Stimulated activated CD8-positive, alpha-beta memory T cell treated with anti-CD3 and anti-CD28 coated beads, Interleukin-2, amount 100 ng/mL, for 48 hours (primary cell): Measurements from ENCODE around the gene MKS1.

Experiments used
- DNase-seq, 2 donors: peaks; one replicate each; pipeline ENCODE4 v3.0.0-alpha.2; 2020; ENCODE audit warnings: low read depth in 2 of 2

MKS1 gene

DNA sequence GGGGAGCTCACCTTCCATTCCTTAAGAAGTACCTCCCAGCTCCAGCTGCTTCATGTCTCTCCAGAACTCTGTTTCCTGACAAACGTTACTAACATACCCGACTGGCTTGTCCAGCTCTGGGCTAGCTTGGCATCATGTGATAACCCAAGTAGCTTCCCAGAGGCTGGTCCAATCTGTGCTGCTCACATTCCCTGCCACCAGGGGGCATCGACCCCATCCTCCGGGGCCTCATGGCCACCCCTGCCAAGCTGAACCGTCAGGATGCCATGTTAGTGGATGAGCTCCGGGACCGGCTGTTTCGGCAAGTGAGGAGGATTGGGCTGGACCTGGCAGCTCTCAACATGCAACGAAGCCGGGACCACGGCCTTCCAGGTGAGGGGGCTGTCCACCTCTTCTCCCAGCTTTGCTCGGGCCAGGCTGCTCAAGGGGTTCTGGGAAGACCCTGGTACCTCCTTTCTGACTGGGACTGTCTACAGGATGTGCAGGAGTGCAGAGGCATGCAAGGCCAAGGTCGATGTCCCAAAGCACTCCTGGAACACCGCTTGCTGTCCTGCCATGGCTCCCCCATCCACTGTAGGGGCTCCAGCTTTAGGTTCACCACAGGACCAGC, 18.9 kb downstream of the MKS1 start:
- DNase-seq = peak; percentile 36 to 60

DNA sequence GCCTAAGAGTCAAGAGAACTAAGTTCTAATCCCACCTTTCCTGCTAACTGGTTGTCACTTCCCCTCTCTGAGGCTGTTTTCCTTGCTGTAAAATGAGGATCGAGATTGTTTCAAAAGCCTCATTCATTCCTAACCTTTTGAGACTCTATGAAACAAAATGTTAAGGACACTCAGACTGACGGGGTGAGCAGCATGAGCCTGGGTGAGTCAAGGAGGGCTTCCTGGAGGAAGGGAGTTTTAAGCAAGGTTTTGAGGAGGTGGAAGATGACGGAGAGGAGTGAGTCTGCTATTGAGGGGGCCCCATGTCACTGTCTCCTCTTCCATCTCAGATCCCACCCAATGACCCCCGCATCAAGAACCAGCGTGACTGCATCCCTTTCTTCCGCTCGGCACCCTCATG, 22.4 kb downstream of the MKS1 start:
- no peak for DNase-seq

DNA sequence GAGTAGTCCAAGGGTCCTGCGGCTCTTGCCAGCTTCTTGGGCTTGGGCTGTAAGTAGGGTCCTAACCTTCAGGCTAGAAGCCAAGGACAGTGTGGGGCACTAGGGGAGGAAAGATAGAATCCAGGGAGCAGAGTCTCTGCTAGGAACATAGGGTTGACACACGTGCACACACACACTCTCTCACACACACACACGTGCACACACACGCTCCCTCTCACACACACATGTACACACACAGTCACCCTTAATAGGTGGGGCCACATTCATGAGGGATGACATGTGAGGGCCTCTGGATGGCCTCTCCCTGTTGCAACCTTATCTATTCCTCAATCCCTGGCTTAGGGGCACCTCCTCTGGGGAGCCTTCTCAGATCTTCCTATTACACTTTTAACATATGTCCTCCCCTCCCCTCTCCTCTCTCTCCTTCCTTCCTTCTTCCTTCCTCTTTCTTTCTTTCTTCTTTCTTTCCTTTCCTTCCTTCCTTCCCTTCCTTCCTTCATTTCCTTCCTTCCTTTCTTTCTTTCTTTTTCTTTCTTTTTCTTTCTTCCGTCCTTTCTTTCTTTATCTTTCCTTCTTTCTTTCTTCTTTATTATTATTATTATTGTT, 23.4 kb downstream of the MKS1 start:
- no peak for DNase-seq

DNA sequence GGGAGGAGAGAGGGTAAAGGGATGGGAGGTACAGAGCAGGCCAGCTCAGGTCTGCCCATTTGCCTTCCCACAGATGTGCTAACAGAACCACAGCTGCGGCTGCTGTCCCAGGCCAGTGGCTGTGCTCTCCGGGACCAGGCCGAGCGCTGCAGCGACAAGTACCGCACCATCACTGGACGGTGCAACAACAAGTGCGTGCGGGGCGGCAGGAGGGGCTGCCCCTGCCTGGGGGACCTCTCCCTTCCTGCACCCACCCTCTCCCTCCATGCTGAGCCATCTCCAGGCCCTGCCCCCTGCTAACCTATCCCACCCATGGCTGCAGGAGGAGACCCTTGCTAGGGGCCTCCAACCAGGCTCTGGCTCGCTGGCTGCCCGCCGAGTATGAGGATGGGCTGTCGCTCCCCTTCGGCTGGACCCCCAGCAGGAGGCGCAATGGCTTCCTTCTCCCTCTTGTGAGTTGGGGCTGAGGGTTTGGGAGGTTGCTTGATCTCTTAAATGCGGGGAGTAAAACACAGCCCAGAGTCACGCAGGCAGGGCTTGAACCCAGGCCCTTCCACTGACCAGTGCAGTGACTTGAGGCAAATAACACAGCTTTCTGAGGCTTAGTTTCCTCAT, 25.3 kb downstream of the MKS1 start:
- no peak for DNase-seq

DNA sequence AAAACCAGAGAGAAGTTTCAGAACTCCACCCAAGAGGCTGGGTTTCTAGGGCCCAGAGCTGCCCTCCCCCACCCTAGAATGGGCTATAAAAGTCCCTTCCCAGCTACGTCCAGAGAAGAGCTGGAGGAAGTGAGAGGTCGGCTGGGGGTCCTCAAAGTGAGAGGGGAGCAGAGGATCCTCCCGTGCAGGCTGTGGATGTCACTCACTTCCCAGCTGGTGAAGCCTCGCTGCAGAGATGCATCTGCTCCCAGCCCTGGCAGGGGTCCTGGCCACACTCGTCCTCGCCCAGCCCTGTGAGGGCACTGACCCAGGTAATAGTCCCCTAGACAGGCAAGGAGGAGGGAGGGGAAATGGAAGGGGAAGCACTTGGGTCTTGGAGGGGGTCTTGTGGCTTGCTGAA, 26.4 kb downstream of the MKS1 start, which contains the start of gene EPX:
TSS of gene EPX (plus strand) at position 115 of the 400 bp plus-strand sequence. CDS start at position 236, 121 bp downstream.
- no peak for DNase-seq

DNA sequence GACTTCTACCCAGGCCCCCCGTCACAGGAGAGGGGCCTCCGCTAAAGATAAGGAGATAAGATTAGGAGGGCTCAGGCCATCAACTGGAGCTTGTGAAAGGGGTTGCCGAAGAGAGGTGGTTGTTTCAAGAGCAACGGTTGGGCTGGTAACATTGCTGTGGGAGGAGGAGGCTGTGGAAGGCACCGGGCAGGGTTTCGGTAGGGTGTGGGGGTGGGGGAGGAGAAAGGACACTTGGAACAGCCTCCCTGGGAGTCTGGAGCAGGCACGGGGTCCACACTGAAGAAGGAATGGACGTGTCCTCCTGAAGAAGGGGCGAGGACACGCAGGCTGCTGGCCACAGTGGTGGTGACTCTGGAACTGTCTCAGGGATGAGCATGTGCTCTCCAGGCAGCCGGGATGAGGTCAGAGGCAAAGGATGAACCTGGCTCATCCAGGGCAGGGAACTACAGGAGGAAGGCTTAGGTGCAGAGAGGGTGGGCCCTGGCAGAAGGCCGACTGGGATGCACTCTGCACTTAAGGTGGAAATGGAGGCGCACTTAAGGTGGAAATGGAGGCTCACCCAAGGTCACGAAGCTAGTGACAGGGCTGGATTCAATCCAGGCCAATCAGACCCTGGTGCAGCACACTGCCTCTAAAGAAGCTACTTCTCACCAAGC, 27.7 kb downstream of the MKS1 start:
- DNase-seq = no peak

DNA sequence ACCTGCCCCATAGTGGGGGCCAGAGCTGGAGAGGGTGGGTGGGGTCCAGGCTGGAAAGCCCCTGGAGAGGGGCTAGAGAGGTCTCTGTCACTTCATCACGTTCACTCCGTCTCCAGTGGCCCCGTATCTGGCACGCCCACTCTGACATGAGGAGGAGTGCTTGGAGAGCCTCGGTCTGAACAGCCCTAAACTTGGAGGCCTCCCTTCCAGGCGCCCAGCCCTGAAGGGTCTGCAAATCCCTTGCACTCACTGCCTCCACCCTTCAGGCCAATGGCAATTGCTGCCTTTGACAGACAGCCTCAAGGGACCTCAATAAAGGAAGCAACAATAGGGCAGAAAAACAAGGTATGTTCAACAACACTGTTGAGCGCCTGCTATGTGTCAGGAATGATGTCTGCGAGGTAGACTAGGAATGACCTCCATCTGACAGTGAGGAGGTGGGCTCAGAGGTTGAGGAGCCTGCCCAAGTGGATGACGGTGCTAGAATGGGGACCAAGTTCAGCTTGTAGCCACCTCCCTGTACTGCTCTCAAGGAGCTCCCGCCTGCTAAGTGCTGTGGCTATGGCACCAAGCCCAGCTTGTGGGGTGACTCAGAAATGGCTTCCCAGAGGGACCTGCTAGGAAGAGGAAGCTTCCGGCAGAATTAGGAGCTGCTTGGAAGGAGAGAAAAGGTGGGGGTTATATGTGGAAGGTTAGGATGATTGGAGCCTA, 29.5 kb downstream of the MKS1 start:
- DNase-seq = no peak

DNA sequence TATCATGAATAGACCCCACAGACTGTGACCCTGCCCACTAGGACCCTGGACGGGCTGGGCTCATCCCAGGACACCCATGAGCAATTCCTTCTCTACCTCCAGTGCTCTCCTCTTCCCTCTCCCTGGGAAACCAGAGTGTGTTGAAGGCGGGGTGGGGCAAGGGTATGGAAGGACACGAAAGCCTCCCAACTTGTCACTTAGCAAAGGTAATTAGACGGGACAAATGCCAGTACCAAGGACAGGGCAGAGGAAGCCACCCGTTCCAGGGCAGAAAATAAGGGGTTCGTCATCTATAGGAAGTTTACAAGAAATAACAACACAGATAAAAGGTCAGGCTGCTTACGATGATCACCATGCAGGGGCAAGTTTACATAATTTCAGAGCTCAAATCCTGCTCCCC, 31.4 kb downstream of the MKS1 start:
- no peak for DNase-seq

DNA sequence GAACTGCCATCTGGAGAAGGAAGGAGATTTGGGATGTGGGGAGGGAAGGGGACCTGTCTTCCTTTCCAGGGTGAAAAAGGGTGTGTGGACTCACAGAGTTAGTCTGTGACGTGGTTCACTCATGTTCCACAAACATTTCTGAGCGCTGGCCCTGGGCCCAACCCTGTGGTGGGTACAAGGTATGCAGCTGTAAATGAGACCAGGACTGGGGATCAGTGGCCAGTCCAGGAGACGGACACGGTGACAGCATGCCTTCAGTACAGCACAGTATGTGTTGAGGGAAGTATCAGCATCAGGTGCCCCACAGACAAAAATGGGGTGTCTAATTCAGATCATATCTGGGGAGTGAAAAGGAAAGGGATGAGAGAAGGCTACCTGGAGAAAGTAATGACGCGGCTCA, 32.0 kb downstream of the MKS1 start:
- no peak for DNase-seq

DNA sequence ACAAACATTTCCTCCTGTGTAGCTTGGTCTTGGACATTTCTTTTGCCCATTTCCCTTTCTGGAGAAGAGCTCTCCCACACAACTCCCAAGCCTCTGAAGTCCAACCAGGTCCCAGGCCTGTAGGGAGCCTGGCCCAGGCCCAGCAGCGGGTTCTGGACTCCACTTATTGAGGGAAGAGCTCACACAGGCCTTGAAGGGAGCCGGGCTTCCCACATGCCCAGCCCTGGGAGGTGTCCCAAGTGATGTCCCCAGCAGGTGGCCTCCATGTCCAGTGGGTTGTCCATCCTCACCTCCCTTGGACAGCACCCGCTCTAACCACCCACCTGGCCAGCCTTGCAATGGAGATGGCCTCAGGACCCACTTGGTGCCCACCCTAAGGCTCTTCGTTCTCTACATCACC, 32.5 kb downstream of the MKS1 start:
- DNase-seq = no peak

DNA sequence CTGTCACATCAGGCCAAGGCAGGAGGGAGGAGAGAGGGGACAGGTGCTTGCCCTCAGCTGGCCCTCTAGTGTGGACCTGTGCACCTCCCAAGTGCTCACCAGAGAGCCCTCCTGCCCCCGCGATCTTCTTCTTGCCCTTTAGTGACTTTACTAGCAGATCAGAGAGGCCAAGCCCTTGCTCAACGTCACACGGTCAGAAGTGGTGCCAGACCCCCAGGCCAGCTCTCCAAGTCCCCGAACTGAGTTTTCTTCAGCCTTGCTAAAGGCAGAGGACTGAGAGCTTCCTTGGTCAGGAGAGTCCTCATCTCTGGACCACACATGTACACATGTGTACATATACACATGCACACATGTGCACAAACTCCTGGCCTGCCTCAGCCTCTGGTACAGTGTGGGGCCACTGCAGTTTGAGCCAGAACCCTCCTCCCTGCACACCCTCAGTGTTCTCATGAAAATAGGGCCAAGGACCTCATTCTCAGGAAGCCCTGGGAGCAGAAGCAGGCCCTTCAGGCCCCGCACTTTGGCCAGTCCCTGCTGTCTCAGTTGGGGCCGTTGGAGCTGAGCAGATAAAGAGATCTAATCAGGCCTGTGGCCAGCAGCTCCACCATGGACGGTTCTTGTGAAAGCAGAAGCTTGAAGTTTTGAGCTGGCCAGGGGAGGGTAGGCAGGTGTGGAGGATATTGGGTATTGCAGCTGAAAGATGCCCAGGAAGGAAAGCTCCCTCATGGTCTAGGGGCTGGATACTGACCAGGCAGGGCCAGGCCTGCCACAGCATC, 33.9 kb downstream of the MKS1 start:
- DNase-seq = no peak

DNA sequence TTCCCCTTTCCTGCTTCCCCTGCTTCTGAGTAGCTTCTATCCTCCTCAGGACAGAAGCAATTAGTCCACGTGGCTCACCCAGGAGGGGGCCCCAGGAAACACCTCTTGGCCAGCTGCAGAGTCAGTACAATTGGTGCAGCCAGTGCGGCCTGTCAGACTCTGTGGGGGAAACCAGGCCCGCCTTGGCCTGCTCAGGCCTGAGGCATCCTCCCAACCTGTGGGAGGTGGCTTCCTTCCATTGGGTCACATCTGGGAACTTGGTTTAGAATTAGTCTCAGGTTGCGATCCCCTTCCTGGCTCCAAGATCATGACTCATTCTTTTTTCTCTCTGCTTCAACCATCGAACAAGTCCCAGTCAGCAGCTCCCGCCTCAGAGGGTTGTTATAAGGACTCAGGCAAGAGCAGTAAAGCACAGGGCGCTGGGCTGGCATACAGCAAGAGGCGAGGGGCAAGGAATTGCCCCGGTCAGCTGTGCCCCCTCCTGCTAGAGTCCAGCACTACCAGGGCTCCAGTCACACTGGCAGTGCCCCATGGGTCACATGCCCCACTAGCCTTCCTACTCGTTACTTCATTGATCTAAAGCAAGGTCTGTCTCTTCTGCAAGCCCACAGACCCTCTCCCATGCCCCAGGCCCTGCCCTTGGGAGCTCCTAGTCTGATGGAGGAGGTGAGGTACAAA, 34.6 kb downstream of the MKS1 start:
- DNase-seq = no peak

DNA sequence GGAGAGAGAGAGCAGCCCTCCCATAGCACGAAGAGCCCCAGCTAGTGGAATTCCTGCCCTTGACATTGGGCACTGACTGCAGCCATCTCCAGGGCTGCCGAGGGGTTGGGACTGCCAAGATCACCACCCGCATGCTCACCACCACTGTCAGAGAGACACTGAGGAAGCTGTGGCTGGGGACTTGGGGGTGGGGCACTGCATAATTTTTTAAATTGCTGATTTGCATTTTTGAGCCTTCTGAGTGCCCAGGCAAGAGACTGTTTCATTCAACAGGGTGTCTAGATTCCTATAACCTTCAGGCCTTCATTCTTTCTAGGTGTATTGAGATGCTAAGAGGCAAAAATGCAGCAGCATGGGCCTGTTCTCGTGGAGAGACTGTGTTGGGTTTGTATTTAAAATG, 35.5 kb downstream of the MKS1 start:
- DNase-seq = no peak

DNA sequence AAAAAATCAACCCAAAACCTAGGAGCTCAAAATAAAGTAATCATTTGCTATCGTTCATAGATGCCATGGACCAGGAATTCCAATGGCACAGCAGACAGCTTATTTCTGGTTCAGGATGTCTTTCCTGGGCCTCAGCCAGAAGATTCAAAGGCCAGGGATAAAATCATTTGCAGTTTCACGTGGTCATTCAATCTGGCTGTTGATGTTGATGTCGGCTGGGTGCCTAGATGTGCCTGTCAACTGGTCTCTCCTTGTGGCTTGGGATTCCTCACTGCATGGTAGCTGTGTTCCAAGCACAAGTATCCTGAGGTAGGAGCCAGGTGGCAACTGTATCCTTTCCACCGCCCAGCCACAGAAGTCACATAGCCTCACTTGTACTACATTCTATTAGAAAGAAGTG, 37.3 kb downstream of the MKS1 start:
- no peak for DNase-seq

DNA sequence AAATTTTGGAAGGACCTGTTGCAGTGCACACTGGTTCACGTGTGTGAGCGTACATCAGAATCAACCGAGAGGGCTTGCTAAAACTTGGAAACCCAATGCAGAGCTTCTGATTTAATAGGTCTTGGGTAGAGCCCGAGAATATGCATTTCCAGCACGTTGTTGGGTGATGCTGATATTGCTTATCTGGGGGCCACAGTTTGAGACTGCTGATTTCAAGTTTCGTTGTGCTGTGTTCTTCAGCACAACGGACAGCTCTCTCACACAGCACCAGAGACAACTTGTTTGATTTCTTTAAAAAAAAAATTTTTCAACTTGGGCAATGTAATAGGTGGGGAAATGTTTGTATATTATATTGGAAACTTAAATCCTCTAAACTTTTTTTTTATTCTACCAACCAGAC, 42.9 kb downstream of the MKS1 start:
- DNase-seq = no peak

DNA sequence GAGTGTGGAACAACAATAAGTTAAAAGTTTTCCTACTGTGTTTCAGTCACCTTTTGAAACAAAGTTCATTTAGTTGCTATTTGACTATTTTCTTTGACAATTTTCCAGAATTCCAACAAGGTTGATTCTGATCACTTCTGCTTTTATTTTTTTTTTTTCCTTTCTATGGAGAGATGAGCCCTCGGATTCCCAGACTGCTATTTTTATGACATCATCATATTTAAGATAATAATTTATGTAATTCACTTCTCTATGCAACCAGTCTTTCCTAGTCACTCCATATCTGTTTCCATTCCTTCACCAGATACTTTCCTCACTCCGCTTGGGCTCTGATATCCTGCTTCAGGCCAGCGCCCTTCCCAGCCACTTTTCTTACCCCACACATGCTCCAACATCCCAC, 44.2 kb downstream of the MKS1 start:
- no peak for DNase-seq

DNA sequence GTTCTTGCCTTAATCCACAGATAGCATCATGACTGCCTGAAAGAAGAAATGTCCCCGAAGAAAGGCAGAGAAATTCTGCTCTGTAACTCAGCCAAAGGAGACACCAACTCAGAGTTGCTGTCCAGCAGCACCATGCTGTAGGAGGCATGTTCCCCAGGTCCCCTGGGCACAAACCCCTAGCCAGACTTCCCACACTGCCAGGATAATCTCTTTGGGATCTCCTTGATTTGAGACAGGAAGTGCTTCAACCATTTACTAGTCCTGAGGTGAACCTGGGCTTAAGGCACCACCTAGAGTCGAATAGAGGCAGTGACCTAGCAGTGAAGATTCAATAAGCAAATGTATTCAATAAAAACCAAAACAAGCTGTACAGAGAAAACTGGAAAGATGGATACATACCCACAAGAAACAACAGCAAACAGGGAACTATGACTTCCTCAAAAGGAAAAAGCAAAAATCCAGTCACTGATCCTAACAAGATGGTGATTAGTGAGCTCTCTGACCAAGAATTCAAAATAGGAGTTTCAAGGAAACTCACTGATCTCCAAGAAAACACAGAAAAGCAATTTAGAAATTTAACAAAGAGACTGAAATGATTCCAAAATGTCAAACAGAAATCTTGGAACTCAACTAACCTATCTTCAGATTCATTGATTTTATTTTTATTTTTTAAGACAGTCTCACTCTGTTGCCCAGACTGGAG, 46.5 kb downstream of the MKS1 start:
- no peak for DNase-seq

DNA sequence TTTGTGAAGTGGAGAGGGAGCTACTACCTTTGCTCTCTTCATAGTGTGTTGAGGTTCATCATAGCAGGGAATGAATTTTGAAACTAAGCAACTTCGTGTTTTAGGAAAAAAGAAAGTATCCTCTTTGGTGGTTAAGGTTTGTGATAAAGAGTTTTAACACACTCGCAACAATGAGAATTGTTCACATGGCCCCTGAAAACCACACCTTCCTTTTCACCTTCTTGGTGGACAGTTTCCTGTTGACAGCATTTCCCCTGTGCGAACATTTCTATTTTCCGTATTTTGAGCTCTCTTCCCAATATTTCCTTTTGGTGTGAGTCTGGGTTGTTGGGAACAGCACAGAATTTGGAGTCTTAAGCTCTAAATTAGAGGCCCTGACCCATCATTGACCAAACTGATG, 48.4 kb downstream of the MKS1 start:
- DNase-seq = no peak

DNA sequence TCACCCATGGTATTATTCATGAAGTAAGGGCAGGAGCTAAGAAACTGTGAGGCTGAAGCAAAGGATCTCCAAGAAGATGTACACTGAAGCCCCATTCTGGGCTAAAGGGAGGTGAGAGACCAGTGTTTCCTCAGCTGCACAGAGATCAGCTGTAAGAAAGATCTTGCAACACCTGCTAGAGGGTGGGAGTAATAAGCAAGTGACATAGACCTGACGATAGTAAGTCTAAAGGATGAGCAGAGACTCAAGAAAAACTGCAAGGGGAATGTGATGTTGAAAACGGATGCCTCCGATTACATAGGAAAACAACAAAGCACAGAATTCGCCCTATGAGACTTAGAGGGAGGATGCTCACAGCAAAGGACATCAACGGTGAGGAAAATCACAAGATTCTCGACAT, 52.4 kb downstream of the MKS1 start, which contains the start of gene OR4D2:
TSS of gene OR4D2 (plus strand) at position 301 of the 400 bp plus-strand sequence. CDS start 2,674 bp downstream, outside the sequence.
- no peak for DNase-seq

DNA sequence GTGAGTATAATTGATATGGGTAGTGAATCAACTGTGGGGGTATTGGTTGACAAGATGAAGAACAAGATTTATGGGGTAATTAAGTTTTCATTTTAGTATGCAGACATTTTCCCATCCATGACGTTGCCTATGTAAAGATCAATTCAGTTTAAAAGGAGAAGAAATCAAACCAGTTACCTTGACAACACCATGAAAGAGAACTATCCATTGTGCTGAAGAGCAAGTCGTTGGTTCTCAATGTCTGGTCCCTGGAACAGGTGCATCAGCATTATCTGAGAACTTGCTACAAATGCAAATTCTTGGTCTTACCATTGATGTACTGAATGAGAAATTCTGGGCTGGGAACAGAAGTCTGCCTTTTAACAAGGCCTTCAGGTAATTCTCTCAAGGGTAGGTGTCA, 53.1 kb downstream of the MKS1 start:
- DNase-seq = no peak
